GM12892 (cell line): ENCODE data around the gene DENND6B.

ENCODE experiments used
- POLR2AphosphoS5 ChIP-seq: IDR thresholded peaks from 2 replicates; pipeline ENCODE4 v1.6.1; 2011; ENCODE audit warnings: low read depth, low read length, control low read depth
- TAF1 ChIP-seq: IDR thresholded peaks from 2 replicates; pipeline ENCODE4 v1.6.1; 2011; ENCODE audit warnings: low read depth, mild to moderate bottlenecking, control low read depth, low read length, borderline replicate concordance

DNA sequence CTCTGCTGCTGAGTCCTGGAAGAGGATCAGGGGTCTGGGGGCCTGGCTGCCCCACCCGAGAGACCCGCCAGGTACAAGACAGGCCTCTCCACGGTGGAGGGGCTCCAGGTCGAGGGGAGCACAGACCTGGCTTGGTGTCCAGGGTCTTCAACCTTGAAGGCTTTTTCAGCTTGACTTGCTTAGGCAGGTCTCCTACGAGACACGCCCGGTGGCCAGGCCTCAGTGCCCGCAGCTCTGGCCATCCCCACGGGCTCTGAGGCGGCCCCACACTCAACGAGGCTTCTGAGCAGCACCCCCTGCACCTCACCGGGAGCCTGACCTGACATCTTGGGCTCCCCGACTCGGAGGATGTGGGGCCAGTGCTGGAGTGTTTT is 12.7 kb downstream of the DENND6B start:
- TF ChIP-seq TAF1: no peak
- no peak for TF ChIP-seq POLR2AphosphoS5
